MM.1S (cell line): ENCODE data around the gene CXADR.

Experiments
- CTCF ChIP-seq: fragments of 300-600 bp; sonication (generic); IDR thresholded peaks from 2 replicates; pipeline ENCODE4 v1.5.1; 2016; ENCODE audit warnings: antibody characterized with exemption, low read length, mixed read lengths
- EZH2 ChIP-seq: fragments of 300-600 bp; sonication (generic); optimal IDR thresholded peaks from 2 replicates; pipeline ENCODE3; 2017; ENCODE audit warnings: low read depth, mild to moderate bottlenecking, antibody characterized with exemption, low read length, mixed read lengths
- EZH2phosphoT487 ChIP-seq: fragments of 300-600 bp; sonication (generic); IDR thresholded peaks from 2 replicates; pipeline ENCODE4 v1.6.1; 2018; ENCODE audit warnings: antibody characterized with exemption, low read length

- TF ChIP-seq EZH2 (no peak), CTCF (no peak), EZH2phosphoT487 (no peak)
Observed at GRCh38 chr21:17506951-17507350, 5.9 kb upstream of the CXADR start.
